Epithelial cell of esophagus (primary cell): ENCODE results near the gene FTL.

Experiments used
- DNase-seq: peaks from one replicate; pipeline ENCODE4 v3.0.0; 2010; ENCODE audit warnings: low read depth
- H3K4me3 ChIP-seq: 2 replicates; pipeline ENCODE4 v1.5.1; 2011; ENCODE audit warnings: mild to moderate bottlenecking, low read length, control low read depth
- CTCF ChIP-seq: IDR thresholded peaks from 2 replicates; pipeline ENCODE4 v1.5.1; 2011; ENCODE audit warnings: low read depth, mild to moderate bottlenecking, low read length, control low read depth, inconsistent platforms; ENCODE audit not compliant: insufficient read depth; ENCODE audit errors: missing control alignments

The FTL gene

GRCh38 chr19:48966541-48967345 is 1.6 kb downstream of the FTL start:
- peak overlapping the region; percentile 86 for H3K4me3 ChIP-seq
- TF ChIP-seq CTCF, result no peak
- DNase-seq, result no peak

- DNase-seq, result peak; percentile 33
- H3K4me3 ChIP-seq, result no peak overlapping the region
- no peak for TF ChIP-seq CTCF
Measured at GRCh38 chr19:48967346-48968178, 2.5 kb downstream of the FTL start.

GRCh38 chr19:48968179-48968661 is 3.1 kb downstream of the FTL start:
- H3K4me3 ChIP-seq, result no peak overlapping the region
- DNase-seq, result peak; percentile 13
- TF ChIP-seq CTCF, result no peak

GRCh38 chr19:48968813-48969218 is 3.7 kb downstream of the FTL start:
- no peak for DNase-seq
- no peak for TF ChIP-seq CTCF
- no peak overlapping the region for H3K4me3 ChIP-seq

GRCh38 chr19:48969276-48970138 is 4.4 kb downstream of the FTL start:
- no peak overlapping the region for H3K4me3 ChIP-seq
- peak; percentile 34 for DNase-seq
- no peak for TF ChIP-seq CTCF

- no peak for DNase-seq
- H3K4me3 ChIP-seq, result no peak overlapping the region
- no peak for TF ChIP-seq CTCF
Measured at GRCh38 chr19:48970139-48970766, 5.1 kb downstream of the FTL start.
